SK-N-SH (cell line): Measurements from ENCODE around the gene PEX7. TPM values are rescaled to one million over a fixed set of nuclear protein-coding genes. Genes with fewer than 3 reads are reported as not detected.
A peak's percentile ranks its signal among the peaks of the same experiment; 100 is the strongest.

Experiments
- CTCF ChIA-PET: fragments of 300-600, 350-600 bp; formaldehyde crosslinking; extraction: SDS; loops from one replicate; lab custom pipeline; 2021; lab: Yijun Ruan, JAX
- POLR2A ChIA-PET: fragments of 350-600 bp; sonication (Branson Sonifier 250); formaldehyde crosslinking; extraction: SDS; loops from one replicate; lab custom pipeline; 2020; ENCODE audit warnings: antibody characterized with exemption, inconsistent platforms; lab: Yijun Ruan, JAX
- DNase-seq: peaks from one replicate; pipeline ENCODE4 v3.0.0; 2012
- H2AFZ ChIP-seq: fragments of 200-600 bp; sonication (generic); 2 replicates; pipeline ENCODE4 v1.8.1; 2016; ENCODE audit warnings: antibody characterized with exemption, mild to moderate bottlenecking, low read depth
- H3F3A ChIP-seq: fragments of 200-600 bp; sonication (generic); replicated peaks from 2 replicates; pipeline ENCODE3; 2016; ENCODE audit warnings: antibody characterized with exemption, mild to moderate bottlenecking; ENCODE audit not compliant: insufficient read depth
- H3K27ac ChIP-seq, 2 experiments: fragments of 200-500 bp in 1 of 2; fragments of 200-600 bp in 1 of 2; sonication (Bioruptor generic) in 1 of 2; sonication (generic), shearing (Covaris generic) in 1 of 2; 2 replicates each; pipeline versions ENCODE4 v1.5.1 to v1.6.1; 2014 to 2016; ENCODE audit warnings: low read depth in 2 of 2, inconsistent platforms in 1 of 2, low read length in 1 of 2, mild to moderate bottlenecking in 1 of 2, mixed read lengths in 1 of 2
- H3K27me3 ChIP-seq: fragments of 200-600 bp; sonication (generic), shearing (Covaris generic); 2 replicates; pipeline ENCODE4 v1.6.1; 2016; ENCODE audit warnings: mixed run types; ENCODE audit not compliant: insufficient read depth
- H3K36me3 ChIP-seq, 2 experiments: fragments of 200-500 bp in 1 of 2; fragments of 200-600 bp in 1 of 2; sonication (Bioruptor generic) in 1 of 2; sonication (generic) in 1 of 2; replicated peaks in 1 of 2; 2 replicates each; pipeline versions ENCODE3 to v1.5.1; 2014 to 2016; ENCODE audit warnings: low read length in 1 of 2, mild to moderate bottlenecking in 1 of 2; ENCODE audit not compliant: insufficient read depth in 2 of 2, control insufficient read depth in 1 of 2
- H3K4me1 ChIP-seq, 2 experiments: fragments of 200-500 bp in 1 of 2; fragments of 200-600 bp in 1 of 2; sonication (Bioruptor generic) in 1 of 2; sonication (generic), shearing (Covaris generic) in 1 of 2; 2 replicates each; pipeline versions ENCODE4 v1.5.1 to v1.6.1; 2014 to 2016; ENCODE audit warnings: low read depth in 1 of 2, low read length in 1 of 2, mixed run types in 1 of 2; ENCODE audit not compliant: insufficient read depth in 2 of 2, control insufficient read depth in 1 of 2
- H3K4me2 ChIP-seq: fragments of 200-600 bp; sonication (generic), shearing (Covaris generic); 2 replicates; pipeline ENCODE4 v1.6.1; 2017; ENCODE audit warnings: mixed run types
- H3K4me3 ChIP-seq, 2 experiments: fragments of 200-500 bp in 1 of 2; fragments of 200-600 bp in 1 of 2; sonication (Bioruptor generic) in 1 of 2; sonication (generic), shearing (Covaris generic) in 1 of 2; 2 replicates each; pipeline versions ENCODE4 v1.5.1 to v1.8.1; 2014 to 2016; ENCODE audit warnings: low read depth in 2 of 2, inconsistent platforms in 1 of 2, low read length in 1 of 2, mild to moderate bottlenecking in 1 of 2, mixed read lengths in 1 of 2, moderate library complexity in 1 of 2
- H3K79me2 ChIP-seq: fragments of 200-600 bp; sonication (generic); 2 replicates; pipeline ENCODE4 v1.8.1; 2017; ENCODE audit warnings: mild to moderate bottlenecking; ENCODE audit not compliant: insufficient read depth
- H3K9ac ChIP-seq: fragments of 200-600 bp; sonication (generic); 2 replicates; pipeline ENCODE4 v1.6.1; 2017; ENCODE audit warnings: mixed run types
- H3K9me2 ChIP-seq: fragments of 200-600 bp; sonication (generic); 2 replicates; pipeline ENCODE4 v1.6.1; 2017; ENCODE audit warnings: mixed run types
- H3K9me3 ChIP-seq: fragments of 200-600 bp; sonication (generic); 2 replicates; pipeline ENCODE4 v1.6.1; 2017; ENCODE audit warnings: mixed run types, mild to moderate bottlenecking, moderate library complexity
- H4K20me1 ChIP-seq: fragments of 200-600 bp; sonication (generic); 2 replicates; pipeline ENCODE4 v1.6.1; 2017; ENCODE audit warnings: mild to moderate bottlenecking, mixed run types; ENCODE audit not compliant: insufficient read depth
- CHD2 ChIP-seq: fragments of 150-350 bp; IDR thresholded peaks from 2 replicates; pipeline ENCODE4 v1.6.1; 2018; ENCODE audit warnings: low read length; ENCODE audit not compliant: partially characterized antibody
- ELF1 ChIP-seq: IDR thresholded peaks from 2 replicates; pipeline ENCODE4 v1.4.0; 2012
- FOXM1 ChIP-seq: IDR thresholded peaks from 2 replicates; pipeline ENCODE4 v1.4.0; 2012; ENCODE audit warnings: low read depth, mild to moderate bottlenecking
- GATA2 ChIP-seq: sonication (generic); formaldehyde crosslinking; IDR thresholded peaks from 2 replicates; pipeline ENCODE4 v1.5.0; 2020; ENCODE audit warnings: mild to moderate bottlenecking, missing genetic modification reagents
- JUND ChIP-seq: IDR thresholded peaks from 2 replicates; pipeline ENCODE4 v1.4.0; 2012
- MXI1 ChIP-seq: IDR thresholded peaks from 2 replicates; pipeline ENCODE4 v1.6.1; 2012; ENCODE audit warnings: mild to moderate bottlenecking, low read depth, low read length, improper control_type of control experiment
- NFIC ChIP-seq: IDR thresholded peaks from 2 replicates; pipeline ENCODE4 v1.4.0; 2012; ENCODE audit warnings: borderline replicate concordance
- RAD21 ChIP-seq: IDR thresholded peaks from 2 replicates; pipeline ENCODE4 v1.6.1; 2012; ENCODE audit warnings: mild to moderate bottlenecking, low read length
- SIN3A ChIP-seq: IDR thresholded peaks from 2 replicates; pipeline ENCODE4 v1.6.1; 2012; ENCODE audit warnings: low read depth, mild to moderate bottlenecking, low read length, moderate library complexity, borderline replicate concordance
- TAF1 ChIP-seq: IDR thresholded peaks from 2 replicates; pipeline ENCODE4 v1.6.1; 2012; ENCODE audit warnings: low read depth, mild to moderate bottlenecking, low read length, moderate library complexity, borderline replicate concordance
- YY1 ChIP-seq: IDR thresholded peaks from 2 replicates; pipeline ENCODE4 v1.4.0; 2012; ENCODE audit warnings: low read depth, mild to moderate bottlenecking
- WGBS: methylation state at CpG from one replicate; pipeline ENCODE4 v1.1.6; 2017; ENCODE audit warnings: low lambda C conversion rate; 5-methylcytosine and 5-hydroxymethylcytosine counted together
- polyA plus RNA-seq, 3 experiments: library from polyadenylated mRNA; depleted of rRNA; stranded (reverse); fragments of >200 nt; gene quantifications; 2 replicates each; pipeline ENCODE4 v1.2.3, GENCODE V29; 2012
- TF ChIP-seq, protein P1 (sequence below): fragments of 150-350 bp; IDR thresholded peaks from 2 replicates; pipeline ENCODE4 v1.6.1; 2016; ENCODE audit warnings: mild to moderate bottlenecking, low read depth, low read length
- TF ChIP-seq, protein P2 (sequence below): fragments of 200-600 bp; sonication (generic); IDR thresholded peaks from 2 replicates; pipeline ENCODE4 v1.6.1; 2017; ENCODE audit warnings: antibody characterized with exemption, mild to moderate bottlenecking, moderate library complexity

PEX7 gene
- polyA plus RNA-seq, 1 of the 3 experiments (the other 2 are of a cell fraction), result 10.8 TPM

DNA sequence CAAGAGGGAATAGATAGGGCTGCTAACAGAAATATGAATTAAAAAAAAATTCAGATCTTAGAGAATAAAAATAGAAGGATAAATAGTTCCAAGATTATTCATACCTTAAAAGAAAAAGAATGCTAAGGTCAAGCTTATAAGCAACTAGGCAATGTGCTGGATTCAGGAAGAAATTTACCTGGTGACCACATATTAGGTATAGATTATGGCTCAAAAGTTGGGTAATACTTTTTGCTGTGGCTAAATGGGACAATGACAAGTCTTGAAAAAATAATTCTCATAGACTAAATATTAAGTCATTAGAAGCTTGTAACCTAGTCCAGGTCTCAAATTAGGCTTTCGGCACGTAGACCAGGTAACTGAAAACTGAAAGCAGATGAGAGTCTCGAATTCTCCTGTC, 47.3 kb upstream of the PEX7 start:
- no peak overlapping the region; the same call in 1 of the 2 replicates for H2AFZ ChIP-seq
- peaks cover 4 to 13% of the 10 kb centered on the region in 2 experiments for H3K4me1 ChIP-seq
- 88% methylated on average over 3 of the region's 3 CpGs for WGBS
- ChIA-PET POLR2A (no interaction called here), CTCF (interaction anchor here (2.6 to 3.9 kb wide), 2 partner anchors 17 to 131 kb away, joined by 9 to 18 read pairs; partner anchors contain the start of gene MAP3K5)
- no peak overlapping the region for H3K4me3 ChIP-seq
- TF ChIP-seq NFIC (no peak), GATA2 (CRISPR knock-in tag) (no peak), YY1 (no peak), CHD2 (no peak), FOXM1 (no peak), MXI1 (no peak), JUND (no peak), ELF1 (no peak), SIN3A (no peak)
- TF ChIP-seq, protein P1, sequence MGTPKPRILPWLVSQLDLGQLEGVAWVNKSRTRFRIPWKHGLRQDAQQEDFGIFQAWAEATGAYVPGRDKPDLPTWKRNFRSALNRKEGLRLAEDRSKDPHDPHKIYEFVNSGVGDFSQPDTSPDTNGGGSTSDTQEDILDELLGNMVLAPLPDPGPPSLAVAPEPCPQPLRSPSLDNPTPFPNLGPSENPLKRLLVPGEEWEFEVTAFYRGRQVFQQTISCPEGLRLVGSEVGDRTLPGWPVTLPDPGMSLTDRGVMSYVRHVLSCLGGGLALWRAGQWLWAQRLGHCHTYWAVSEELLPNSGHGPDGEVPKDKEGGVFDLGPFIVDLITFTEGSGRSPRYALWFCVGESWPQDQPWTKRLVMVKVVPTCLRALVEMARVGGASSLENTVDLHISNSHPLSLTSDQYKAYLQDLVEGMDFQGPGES, result no peak
- TF ChIP-seq, all 33 proteins: peak for 0
- no peak for DNase-seq
- no peaks in the 10 kb centered on the region for H3K9me3 ChIP-seq
- peak overlapping the region in 1 of 2 experiments; percentile 36; a peak in 2 of 4 replicates for H3K27ac ChIP-seq
- peaks cover 49% of the 10 kb centered on the region for H3K79me2 ChIP-seq
- H3K4me2 ChIP-seq, result peak overlapping the region; percentile 28; the same call in 1 of the 2 replicates
- H4K20me1 ChIP-seq, result no peaks in the 10 kb centered on the region
- no peaks in the 10 kb centered on the region for H3K36me3 ChIP-seq
- peaks cover 6% of the 10 kb centered on the region for H3F3A ChIP-seq
- no peaks in the 10 kb centered on the region for H3K9me2 ChIP-seq
- no peaks in the 10 kb centered on the region for H3K27me3 ChIP-seq
- H3K9ac ChIP-seq, result no peak overlapping the region

DNA sequence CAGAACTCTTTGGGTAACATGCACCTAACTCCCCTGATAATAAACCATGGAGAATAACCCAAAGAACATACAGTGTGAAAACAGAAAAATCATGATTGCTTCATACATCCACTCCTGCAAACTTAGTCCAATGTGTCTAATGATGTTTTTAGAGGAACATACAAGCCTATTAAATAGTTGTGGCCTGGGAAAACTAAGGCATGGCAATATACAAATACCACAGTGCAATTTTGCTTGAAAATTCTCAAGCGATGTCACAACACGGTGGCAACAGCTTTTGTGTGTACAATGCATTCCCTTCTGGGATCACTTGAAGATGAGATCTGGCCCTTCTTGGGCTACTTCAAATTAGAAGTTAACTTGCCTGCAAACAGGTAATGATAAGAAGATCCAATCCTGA, 46.8 kb upstream of the PEX7 start:
- peaks cover 49% of the 10 kb centered on the region for H3K79me2 ChIP-seq
- ChIA-PET CTCF (interaction anchor here (2.6 to 4.5 kb wide), 2 partner anchors 17 to 132 kb away, joined by 9 to 18 read pairs; partner anchors contain the start of gene MAP3K5), POLR2A (no interaction called here)
- H3K27me3 ChIP-seq, result no peaks in the 10 kb centered on the region
- no peak overlapping the region for H3K4me3 ChIP-seq
- no peaks in the 10 kb centered on the region for H3K9me3 ChIP-seq
- no peak overlapping the region for H3K4me2 ChIP-seq
- H3K9ac ChIP-seq, result no peak overlapping the region
- no peak for DNase-seq
- TF ChIP-seq FOXM1 (no peak), TAF1 (no peak)
- H2AFZ ChIP-seq, result no peak overlapping the region
- peaks cover 6% of the 10 kb centered on the region for H3F3A ChIP-seq
- no peak overlapping the region for H3K27ac ChIP-seq
- no peaks in the 10 kb centered on the region for H4K20me1 ChIP-seq
- 94% methylated on average over 2 of the region's 2 CpGs for WGBS
- H3K9me2 ChIP-seq, result no peaks in the 10 kb centered on the region
- H3K36me3 ChIP-seq, result no peaks in the 10 kb centered on the region
- peaks cover 4 to 13% of the 10 kb centered on the region in 2 experiments for H3K4me1 ChIP-seq

DNA sequence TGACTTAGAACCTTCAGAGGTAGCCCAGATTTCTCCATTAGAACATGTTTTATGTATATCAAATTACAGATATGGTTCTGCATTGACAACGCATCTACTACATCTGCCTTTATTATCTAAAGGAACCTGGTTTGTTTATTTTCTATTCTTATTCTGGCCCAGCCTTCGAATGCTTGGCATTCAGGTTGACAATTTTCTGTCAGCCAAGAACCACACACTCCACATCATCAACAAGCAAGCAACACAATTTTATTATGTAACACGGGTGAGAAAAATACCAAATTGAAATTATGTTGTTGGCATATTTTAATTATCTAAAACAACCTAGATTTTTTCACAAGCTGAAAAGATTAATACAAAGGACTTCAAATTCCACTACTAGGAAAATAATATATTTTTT, 44.7 kb upstream of the PEX7 start:
- POLR2A ChIA-PET, result no interaction called here
- Histone ChIP-seq H3K9me3 (no peaks in the 10 kb centered on the region), H3K36me3 (no peaks in the 10 kb centered on the region), H3K4me1 (peaks cover 6 to 14% of the 10 kb centered on the region in 2 experiments), H3K79me2 (peaks cover 55% of the 10 kb centered on the region), H3K9ac (no peak overlapping the region), H4K20me1 (no peaks in the 10 kb centered on the region), H2AFZ (no peak overlapping the region), H3F3A (peaks cover 13% of the 10 kb centered on the region), H3K27ac (no peak overlapping the region), H3K4me3 (no peak overlapping the region), H3K4me2 (no peak overlapping the region), H3K27me3 (no peaks in the 10 kb centered on the region), H3K9me2 (no peaks in the 10 kb centered on the region)
- no peak for DNase-seq
- CTCF ChIA-PET, result interaction anchor here (1.1 to 4.5 kb wide), 2 partner anchors 10 to 15 kb away, joined by 4 to 18 read pairs; partner anchors contain the start of gene MAP3K5
- TF ChIP-seq, protein P2, sequence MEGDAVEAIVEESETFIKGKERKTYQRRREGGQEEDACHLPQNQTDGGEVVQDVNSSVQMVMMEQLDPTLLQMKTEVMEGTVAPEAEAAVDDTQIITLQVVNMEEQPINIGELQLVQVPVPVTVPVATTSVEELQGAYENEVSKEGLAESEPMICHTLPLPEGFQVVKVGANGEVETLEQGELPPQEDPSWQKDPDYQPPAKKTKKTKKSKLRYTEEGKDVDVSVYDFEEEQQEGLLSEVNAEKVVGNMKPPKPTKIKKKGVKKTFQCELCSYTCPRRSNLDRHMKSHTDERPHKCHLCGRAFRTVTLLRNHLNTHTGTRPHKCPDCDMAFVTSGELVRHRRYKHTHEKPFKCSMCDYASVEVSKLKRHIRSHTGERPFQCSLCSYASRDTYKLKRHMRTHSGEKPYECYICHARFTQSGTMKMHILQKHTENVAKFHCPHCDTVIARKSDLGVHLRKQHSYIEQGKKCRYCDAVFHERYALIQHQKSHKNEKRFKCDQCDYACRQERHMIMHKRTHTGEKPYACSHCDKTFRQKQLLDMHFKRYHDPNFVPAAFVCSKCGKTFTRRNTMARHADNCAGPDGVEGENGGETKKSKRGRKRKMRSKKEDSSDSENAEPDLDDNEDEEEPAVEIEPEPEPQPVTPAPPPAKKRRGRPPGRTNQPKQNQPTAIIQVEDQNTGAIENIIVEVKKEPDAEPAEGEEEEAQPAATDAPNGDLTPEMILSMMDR, result no peak
- TF ChIP-seq YY1 (no peak), RAD21 (no peak)
- WGBS, result 93% methylated on average over 3 of the region's 3 CpGs
